NCI-H69 (cell line): ENCODE measurements around the gene AQP6.
"Not testable (repeated sequence)": the region's sequence is repeated elsewhere in the genome, so short reads cannot be mapped to it uniquely, and the experiment has no call there.

Experiments used
- DNase-seq: peaks from one replicate; lab custom pipeline; 2025; lab: John Stamatoyannopoulos, UW

AQP6 gene

GRCh38 chr12:49970658-49971057 is 2.1 kb upstream of the AQP6 start:
- peak; percentile 19 for DNase-seq

- DNase-seq: no peak
Observed at GRCh38 chr12:49971141-49971540, 1.6 kb upstream of the AQP6 start.

GRCh38 chr12:49972129-49972528 is 618 bp upstream of the AQP6 start:
- DNase-seq: no peak

GRCh38 chr12:49973361-49973830 is 649 bp downstream of the AQP6 start:
- no peak for DNase-seq

GRCh38 chr12:49974231-49974675 is 1.5 kb downstream of the AQP6 start:
- DNase-seq: peak; percentile 43

- no peak for DNase-seq
Observed at GRCh38 chr12:49974677-49975317, 2.0 kb downstream of the AQP6 start.

GRCh38 chr12:49975318-49975761 is 2.6 kb downstream of the AQP6 start:
- DNase-seq: no peak

- no peak for DNase-seq
Observed at GRCh38 chr12:49976557-49976956, 3.8 kb downstream of the AQP6 start.

GRCh38 chr12:49978125-49978524 is 5.4 kb downstream of the AQP6 start:
- no peak for DNase-seq

- DNase-seq: peak; percentile 97
Observed at GRCh38 chr12:49979016-49979586, 6.4 kb downstream of the AQP6 start.

GRCh38 chr12:49979791-49980190 is 7.0 kb downstream of the AQP6 start:
- peak; percentile 48 for DNase-seq

- DNase-seq: no peak
Observed at GRCh38 chr12:49980501-49981349, 8.0 kb downstream of the AQP6 start.

GRCh38 chr12:49982246-49983087 is 9.7 kb downstream of the AQP6 start:
- no peak for DNase-seq

- peak; percentile 90 for DNase-seq
Observed at GRCh38 chr12:49983892-49984291, 11.1 kb downstream of the AQP6 start.

GRCh38 chr12:49984476-49985359 is 12.0 kb downstream of the AQP6 start:
- peak; percentile 62 for DNase-seq

- DNase-seq: peak; percentile 85
Observed at GRCh38 chr12:49985981-49986380, 13.2 kb downstream of the AQP6 start.

GRCh38 chr12:49986476-49986875 is 13.7 kb downstream of the AQP6 start:
- DNase-seq: not testable (repeated sequence)

- peak; percentile 80 for DNase-seq
Observed at GRCh38 chr12:49987625-49988303, 15.0 kb downstream of the AQP6 start.

- DNase-seq: not testable (repeated sequence)
Observed at GRCh38 chr12:49989400-49989799, 16.7 kb downstream of the AQP6 start.

GRCh38 chr12:49990273-49990672 is 17.5 kb downstream of the AQP6 start:
- DNase-seq: no peak
